Left renal cortex interstitium (tissue), 4 donors: ENCODE measurements around the gene TRPM3. TPM values are rescaled to one million over a fixed set of nuclear protein-coding genes. Genes with fewer than 3 reads are reported as not detected.

ENCODE experiments used
- DNase-seq, 4 donors: peaks; one replicate each; pipeline ENCODE4 v3.0.0-alpha.2; 2013; ENCODE audit warnings: low read depth in 4 of 4, low spot score in 2 of 4, missing footprints in 1 of 4
- polyA plus RNA-seq, 4 donors: library from polyadenylated mRNA; unstranded; fragments of 120-200 nt; gene quantifications; one replicate each; pipeline ENCODE4 v1.2.1, GENCODE V29; 2013; ENCODE audit not compliant: insufficient read length in 4 of 4

Gene TRPM3
- polyA plus RNA-seq, 4 donors, result 12.1 to 17.6 (median 15.1) TPM

DNA sequence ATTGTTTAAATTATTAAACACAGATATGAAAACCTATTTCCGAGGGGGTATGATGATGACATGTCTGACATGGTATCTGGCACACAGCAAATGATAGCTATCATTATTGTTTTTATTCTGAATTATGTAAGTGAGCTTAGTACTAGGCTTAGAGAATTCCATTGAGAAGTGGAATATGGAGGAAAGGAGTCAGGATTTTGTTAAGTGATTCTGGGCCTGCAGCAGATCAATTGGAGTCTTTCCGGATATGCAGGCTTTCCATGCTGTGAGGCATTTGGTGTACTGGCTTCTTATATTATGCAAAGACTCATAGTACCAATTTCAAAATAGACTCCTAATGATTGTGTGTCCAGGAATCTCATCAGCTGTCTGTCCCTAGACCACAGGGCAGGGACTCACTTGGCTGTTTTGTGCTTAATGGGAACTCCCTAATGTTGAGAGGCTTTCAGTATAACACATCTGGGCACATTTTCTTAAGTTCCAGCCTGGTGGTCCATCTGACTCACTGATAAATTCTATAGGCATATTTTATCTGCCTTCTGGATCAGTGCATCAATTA lies 527.0 kb downstream of the TRPM3 start:
- no peak for DNase-seq

DNA sequence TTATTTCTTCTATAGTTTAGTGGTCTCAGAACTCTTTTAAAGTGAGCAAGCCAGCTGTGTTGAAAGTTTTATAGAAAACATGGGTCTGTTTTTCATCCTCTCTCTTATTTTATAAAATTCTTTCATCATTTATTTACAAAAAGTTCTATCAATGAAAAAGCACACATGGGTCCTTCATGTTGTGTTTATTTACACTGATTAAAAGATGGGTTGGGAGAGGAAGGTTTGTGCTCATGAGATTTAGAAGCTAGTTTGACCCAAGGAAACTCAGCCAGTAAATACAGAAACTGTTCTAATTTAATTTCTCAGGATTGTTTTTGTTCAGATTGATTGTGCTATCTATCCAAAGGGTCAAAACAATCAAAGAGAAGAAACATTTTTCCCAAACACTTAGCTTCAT lies 528.2 kb downstream of the TRPM3 start:
- no peak for DNase-seq

DNA sequence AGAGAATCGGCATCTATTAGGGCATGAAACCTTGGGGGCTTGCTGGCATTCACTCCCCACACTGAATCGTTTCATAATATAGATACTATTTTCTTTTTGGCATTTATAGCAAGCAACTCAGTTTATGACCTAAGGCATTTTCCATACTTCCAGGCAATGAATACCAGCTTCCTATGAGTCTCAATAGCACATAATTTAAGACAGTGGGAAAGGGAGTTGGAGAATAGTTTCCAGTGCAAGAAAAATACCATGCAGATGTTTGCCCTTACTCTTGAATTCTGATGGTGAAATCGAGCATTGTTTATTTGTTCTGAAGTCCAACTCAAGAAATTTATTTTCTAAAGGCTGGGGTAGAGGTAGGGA lies 531.1 kb downstream of the TRPM3 start:
- DNase-seq, result no peak

DNA sequence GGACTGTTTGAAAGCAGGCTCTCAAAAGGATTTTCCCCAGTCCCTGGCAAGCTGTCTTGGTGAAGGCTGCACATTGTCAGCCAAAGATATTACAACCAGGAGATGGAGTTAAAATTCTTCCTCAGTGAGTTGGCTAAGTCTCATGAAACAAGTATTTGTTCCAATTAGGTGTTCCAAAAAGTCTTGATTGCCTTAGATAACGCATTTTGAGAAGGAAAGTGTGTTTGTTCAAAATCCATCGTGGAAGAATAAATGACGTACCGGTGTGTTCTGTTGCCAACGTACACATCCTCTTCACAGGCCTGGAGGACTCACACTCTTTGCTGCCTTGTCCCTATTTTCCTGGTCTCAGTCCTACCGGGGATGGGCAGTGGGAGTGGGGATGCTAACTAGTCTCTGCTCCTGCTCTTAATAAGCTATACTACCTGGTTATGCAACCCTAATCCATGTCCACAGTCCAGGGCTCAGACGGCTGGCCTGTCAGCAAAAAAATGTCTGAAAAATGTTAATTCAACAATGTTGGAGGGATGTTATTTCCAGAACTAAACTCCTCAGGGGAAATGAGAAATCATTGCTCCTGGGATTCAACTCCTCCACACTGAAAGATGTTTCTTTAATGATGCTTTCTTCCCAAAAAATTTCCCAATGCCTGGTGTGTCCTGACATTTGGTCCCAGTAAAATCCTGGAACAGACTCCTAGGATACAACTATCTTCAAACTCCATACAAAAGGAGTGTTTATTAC lies 531.7 kb downstream of the TRPM3 start:
- DNase-seq, result no peak

DNA sequence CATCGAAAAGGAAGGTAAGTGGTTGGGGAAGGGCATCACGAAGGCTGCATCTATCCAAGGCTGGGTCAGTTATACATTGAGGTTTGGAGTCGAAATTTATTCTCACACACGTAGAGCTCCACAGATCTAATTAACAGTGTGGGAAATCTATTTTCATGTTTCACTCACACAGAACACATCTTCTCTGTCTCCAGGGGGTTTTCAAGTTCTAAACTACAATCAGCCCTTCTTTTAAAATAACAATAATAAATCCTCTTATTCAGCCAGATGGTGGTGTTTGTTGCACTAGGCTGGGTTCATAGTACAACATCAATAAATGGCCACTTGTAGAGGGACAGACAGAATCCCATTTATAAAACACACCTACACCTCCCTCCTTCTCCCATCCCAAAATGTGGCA lies 532.4 kb downstream of the TRPM3 start:
- DNase-seq, result no peak

DNA sequence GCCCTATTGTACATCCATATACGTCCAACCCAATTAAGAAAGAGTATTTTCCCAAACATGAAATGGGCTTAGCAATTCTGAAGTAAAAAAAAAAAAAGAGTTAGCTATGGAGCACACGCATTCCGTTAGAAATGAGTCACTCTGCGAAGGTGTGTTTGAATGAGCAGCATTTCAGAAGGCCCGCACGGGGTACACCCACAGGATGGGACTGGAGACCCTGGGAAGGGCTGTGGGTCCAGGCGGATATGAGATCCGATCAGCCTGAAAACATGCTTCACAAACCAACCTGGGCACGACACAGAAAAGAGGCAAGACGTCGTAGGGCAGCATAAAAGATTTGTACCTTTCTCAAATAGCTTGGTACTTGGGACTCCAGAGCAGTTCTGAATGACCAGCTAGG lies 533.0 kb downstream of the TRPM3 start:
- DNase-seq, result no peak

DNA sequence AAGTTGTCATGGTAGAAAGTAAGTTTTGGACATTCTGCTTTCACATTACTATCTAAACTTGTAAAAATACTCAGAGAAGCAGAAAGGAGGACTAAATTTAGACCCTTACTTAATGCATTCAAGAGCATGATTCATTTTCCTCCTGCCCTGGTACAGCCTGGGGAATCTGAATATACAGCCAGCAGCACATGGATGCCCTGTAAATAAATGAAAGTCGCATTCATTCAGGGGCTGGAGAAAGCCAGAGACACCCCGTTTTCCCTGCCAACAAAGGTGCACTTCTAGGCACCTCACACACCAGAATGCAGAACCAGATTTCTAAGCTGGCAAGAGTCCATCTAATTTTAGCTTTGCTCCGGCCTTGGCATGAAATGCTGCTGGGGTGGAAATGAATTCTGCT lies 534.2 kb downstream of the TRPM3 start:
- no peak for DNase-seq

DNA sequence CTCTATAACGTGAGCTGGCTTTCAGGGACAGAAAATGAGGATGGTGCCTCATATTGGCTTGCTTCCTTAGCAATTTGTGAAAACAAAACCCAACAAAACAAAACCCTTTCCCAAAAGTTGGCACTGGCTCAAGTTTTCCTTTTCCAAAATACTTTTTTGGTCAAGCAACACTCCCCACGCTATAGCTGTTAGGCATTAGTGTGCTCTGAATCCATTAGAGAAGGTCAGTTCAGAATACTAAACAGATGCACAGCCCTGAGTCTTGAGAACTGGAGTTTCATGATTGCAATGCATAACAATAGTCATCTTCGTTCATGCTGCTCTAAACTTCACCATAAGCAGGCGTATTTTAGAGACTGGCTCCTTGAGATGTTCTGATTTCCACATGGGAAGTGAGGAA lies 534.9 kb downstream of the TRPM3 start:
- DNase-seq, result no peak

DNA sequence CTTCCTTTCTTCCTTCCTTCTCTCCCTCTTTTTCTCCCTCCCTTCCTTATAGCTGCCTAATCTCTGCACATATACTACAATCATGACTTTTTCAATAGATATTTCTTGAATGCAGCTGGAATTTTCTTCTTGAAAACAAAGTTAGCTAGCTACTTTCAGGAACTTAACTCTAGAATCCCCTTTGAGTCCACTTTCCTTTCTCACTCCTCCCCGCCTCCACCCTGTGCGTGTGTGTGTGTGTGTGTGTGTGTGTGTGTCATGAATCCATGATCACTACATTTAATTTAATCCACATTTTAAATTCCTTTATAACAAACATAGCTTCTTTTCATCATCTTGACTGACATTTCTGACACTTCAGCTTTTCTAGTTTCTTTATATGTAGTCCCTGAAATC lies 539.5 kb downstream of the TRPM3 start:
- DNase-seq, result no peak

DNA sequence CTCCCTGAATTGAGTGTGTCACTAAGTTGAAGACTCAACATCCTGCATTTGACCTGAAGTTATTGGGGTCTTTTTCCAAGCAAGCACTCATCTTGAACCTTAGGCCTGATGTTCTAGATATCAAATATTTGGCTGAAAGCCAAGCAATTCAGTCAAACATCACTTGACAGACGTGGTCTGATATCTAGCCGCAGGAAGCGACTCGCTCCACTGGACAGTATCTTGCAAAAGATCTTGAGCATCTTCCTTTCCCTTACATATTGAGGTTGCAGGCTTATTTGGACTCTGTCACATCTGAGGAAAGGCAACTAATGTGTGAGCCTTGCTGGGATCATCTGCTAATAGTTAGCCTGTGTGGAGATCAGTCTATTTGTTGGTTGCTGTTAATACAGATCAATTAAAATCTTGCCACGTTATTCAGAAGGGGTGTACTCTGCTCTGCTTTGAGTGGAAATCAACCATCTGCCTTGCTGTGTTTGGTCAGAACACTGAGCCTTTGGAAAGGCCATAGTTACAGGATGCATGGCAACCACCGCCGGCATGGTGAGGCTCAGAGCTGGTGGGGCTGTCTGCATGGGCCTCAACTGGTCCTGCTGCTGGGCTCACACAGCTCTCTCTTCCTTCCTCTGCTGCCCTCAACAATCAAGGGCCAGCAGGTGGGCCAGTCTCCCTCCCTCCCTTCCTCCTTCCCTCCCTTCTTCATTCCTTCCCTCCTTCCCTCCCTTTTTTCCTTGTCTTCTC lies 540.0 kb downstream of the TRPM3 start:
- no peak for DNase-seq

DNA sequence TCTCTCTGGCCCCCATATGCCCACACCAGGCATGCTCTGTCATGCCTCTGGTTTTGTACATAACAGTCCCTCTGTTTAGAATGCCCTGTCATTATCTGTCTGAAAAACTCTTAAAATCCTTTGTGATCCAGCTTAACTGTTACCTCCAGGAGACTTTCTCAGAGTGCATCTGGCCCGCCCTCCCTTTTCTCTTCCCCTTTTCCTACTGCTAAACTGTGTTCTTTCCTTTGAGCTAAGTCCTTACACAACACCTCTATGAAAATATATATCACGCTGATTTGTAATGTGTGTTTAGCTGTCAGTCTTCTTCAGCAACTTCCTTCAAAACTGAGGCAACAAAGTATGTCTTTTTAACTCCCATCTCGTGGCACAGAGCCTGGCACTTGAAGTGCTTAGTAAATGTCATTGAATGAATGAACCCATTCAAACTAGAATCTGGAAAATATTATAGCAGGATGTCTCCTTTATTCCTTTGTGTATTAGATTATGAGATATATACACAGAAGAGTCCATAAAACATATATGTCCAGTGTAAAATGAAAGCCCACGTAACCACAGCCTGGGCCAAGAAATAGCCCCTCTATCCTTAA lies 540.7 kb downstream of the TRPM3 start:
- no peak for DNase-seq

DNA sequence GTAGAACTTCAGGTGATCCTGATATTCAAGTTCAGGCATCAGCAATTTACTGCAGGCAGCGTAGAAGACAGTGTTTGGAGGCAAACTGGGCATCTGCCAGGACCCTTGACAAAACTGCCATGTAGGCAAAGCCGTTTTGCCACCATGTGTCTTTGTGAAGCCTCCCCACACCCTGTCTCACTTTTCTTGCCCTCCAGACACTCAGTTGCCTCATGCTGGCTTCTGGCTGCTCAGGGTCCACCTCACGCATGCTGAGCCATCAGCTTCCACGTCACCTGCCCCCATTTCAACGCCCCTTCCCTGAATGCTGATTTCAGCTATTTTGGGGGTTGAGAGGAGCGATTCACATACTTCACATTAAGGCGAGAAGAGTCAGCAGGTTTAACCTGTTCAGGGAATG lies 541.7 kb downstream of the TRPM3 start:
- no peak for DNase-seq

DNA sequence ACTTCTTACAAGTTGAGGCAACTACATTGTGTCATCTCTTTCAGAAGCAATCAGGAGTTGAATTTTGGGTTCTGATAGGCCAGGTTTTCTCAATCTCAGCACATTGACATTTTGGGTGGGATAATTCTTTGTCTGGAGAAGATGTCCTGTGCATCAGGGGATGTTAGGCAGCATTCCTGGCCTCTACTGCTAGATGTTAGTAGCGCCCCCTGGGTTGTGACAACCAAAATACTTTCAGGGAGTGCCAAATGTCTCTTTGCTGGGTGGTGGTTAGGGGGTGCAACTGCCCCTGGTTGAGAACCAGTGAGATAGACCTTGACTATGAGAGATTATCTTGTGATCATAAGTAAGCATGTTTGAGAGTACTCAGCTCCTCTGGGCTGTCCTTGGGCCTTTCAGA lies 542.7 kb downstream of the TRPM3 start:
- no peak for DNase-seq

DNA sequence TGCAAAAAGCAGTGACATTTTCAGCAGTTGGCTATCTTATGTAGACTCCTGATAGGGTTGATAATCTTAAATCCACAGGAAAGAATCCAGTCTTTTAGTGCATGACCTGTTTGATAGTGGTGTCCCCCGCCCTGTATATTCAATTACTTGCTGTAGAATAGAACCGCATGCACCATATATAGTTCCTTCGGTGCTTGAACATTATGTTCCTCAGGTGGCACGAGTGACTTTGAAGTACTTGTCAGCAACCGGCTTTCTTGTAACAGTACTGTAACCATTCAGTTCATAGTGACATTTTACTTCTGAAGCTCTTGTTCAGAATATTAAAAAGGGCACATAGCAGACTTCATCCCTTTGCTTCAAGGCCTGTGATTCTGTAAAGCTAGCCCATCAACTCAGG lies 543.8 kb downstream of the TRPM3 start:
- no peak for DNase-seq

DNA sequence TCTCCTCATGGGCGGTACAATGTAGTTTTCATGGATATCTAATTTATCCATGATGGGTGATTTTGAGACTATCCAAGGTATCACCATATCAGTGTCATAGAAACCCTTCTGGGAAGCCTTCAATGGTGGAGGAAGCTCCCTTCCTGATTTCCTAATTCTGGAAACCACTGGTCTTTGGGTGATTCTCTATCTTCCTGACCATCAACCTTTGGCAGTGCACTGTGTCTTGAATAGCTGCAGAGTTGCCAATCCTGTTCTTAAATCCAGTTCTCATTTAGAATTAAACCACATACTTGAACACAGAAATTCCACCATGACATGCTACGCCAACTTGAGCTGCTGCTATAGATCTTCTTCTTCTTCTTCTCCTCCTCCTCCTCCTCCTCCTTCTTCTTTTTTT lies 545.3 kb downstream of the TRPM3 start:
- no peak for DNase-seq

DNA sequence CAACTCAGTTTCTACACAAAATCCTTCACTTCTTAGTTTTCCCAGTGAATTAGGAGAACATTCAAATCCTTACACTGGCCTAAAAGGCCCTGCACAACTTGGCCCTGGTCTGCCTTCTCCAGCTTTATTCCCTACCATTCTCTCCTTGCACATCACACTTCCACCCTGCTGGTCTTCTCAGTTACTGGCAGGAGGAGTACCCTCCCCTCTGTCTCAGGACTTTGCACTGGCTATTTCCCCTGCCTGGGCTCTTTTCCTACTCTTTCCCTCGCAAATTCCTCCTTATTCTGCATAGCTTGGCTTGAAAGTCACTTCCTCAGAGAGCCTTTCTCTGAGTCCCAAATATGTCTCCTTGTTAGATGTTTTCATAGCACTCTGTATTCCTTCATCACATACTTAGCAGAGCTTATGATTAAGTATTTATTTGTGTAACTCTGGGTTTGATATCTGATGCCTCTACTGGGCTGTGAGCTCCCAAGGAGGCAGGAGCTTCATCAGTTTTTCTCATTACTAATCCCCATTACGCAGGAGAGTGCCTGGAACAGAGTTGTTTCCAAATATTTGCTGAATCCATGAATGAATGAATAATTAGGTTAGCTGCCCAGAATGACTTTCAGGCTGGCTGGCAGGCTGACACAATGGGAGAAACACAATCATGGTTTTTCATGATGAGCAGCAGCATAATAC lies 547.1 kb downstream of the TRPM3 start:
- no peak for DNase-seq

DNA sequence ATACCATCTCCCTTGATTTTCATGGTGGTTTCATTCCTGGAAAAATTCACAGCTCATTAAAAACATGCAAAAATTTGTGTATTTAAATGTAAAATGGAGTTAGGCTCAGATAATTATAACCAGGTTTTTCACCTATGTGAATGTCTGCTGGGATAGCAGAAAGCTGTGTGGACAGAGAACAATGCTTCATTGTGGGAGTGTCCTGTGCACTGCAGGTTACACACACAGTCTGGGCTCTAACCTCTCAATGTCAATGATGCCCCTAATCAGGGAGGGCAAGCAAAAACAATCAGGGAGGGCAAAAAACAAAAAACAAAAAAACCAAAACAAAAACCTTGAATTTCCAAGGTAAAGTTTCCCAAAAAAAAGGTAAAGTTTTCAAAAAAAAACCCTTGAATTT lies 548.1 kb downstream of the TRPM3 start:
- DNase-seq, result no peak

DNA sequence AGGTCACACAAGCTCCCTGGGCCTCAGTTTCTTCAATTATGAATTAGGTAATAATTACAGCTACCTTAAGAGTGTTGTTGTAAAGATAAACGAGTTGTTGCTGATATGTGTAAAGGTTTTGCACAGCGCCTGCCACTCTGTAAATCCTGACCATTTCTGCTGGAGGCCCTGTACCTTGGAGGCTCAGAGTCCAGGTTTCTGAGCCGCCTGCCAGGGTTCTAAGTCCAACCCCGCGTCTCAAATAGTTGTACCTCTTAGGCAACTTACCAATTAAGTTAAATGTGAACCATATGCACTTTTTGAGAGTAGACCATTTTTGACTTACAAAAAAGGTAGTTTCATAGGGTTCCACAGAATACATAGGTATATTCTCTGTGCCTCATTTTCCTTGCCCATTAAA lies 550.2 kb downstream of the TRPM3 start:
- no peak for DNase-seq

DNA sequence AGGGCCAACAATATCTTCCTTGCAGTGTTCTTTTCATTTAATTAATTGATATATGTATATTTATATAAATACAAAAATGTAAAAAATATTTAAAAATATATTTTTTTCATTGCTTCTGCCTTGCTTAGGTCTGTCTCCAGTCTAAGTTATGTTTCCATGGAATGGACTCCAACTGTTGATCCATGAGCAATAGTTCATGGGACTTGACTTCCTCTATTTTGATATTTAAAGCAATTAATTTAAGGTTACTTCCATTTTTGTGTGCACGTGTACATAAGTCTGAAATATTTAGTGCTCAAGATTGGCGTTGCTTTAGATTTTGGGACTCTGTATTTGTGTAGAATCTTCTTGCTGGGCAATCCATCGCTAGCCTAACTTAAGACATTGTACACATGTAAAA lies 551.6 kb downstream of the TRPM3 start:
- no peak for DNase-seq

DNA sequence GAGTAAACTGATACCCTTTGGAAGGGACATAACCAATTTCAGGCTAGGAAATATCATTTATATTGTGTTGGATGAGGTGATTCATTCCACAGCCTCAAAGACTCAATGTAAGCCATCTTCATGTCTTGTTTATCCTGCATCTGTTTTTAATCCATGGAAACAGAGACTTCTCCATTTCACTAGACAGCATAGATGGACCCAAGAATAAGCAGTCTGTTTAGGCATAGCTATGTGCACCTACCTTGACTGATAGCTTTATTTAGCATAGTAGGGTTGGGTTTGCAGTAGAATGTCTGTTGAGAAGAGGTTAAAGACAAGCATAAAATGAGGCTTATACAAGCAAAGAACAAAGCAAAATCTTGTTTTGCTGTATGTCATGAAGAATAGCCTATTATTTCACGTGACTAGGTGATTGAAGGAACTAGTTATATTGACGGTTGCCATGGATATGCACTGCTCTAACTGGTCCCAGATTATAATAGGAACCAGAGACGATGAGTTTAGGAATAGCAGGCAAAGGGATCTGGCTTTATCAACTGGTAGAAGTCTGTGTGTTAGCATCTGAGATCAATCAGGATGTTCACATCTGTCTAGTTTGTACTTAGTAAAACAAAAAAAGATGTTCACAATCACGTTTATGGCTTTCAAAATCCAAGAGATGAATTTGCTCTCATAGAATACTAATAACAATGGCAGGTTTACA lies 552.2 kb downstream of the TRPM3 start:
- DNase-seq, result no peak

DNA sequence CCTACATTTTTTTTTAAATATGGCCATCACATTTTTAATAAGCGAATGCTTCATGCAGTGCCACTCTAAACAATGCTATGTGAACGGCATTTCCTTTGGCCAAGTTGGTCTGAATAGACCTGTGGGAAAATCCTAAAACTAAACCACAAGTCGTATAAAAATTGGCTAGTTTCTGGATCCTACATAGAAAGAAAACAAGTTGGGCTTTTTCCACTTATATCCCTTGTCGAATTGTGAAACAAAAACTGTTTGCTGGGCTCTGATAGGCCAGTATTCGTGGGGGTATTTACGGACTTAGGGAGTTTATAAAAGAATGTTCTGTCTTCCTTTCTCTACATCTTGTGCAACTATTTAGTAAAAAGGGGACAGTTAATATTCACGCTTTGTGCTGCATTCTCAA lies 553.9 kb downstream of the TRPM3 start:
- DNase-seq, result no peak
